ENCODE results near the gene KANSL1. TPM values are rescaled to one million over a fixed set of nuclear protein-coding genes. Genes with fewer than 3 reads are reported as not detected.

Gene KANSL1
- total and polyA plus RNA-seq, 10 of the 15 experiments (the other 5 are each of a cell fraction or from before 2014, with no cell fraction given) = 4.7 to 60.6 (median 28.0) TPM

GRCh38 chr17:46141645-46142044, 51.6 kb downstream of the KANSL1 start:
- no peaks in the 10 kb centered on the region for H3K36me3 ChIP-seq (ENCODE audit: control insufficient read depth in 2 of 2, insufficient read depth in 2 of 2, low read length in 1 of 2)
- H3K4me1 ChIP-seq (ENCODE audit: control insufficient read depth, insufficient read depth, low read length) = peaks cover 85% of the 10 kb centered on the region
- SMC1A ChIA-PET (ENCODE audit: uncharacterized antibody, unreplicated experiment) = interaction anchor here (0.9 to 8.3 kb wide), 14 partner anchors 10 to 99 kb away, joined by 3 to 207 read pairs (median 5); no protein-coding TSS in a partner anchor
- WGBS (ENCODE audit: insufficient coverage, insufficient replicate concordance, low lambda C conversion rate, missing lambda C conversion rate) = 23% methylated on average over 5 of the region's 5 CpGs
- FAIRE-seq = no peak
- peaks cover 94% of the 10 kb centered on the region for H3K79me2 ChIP-seq (ENCODE audit: control insufficient read depth, insufficient read depth, low read length)
- CTCF ChIA-PET = interaction anchor here (0.7 to 8.3 kb wide), 18 partner anchors 10 to 98 kb away, joined by 3 to 110 read pairs (median 4); partner anchors contain the start of gene KANSL1
- BruUV-seq (replicated peaks) = no TSS peak
- RAD21 ChIA-PET (ENCODE audit: unreplicated experiment) = interaction anchor here (0.9 to 8.3 kb wide), 8 partner anchors 14 to 71 kb away, joined by 3 to 130 read pairs (median 6); partner anchors contain the start of gene KANSL1
- no peak overlapping the region for H2AFZ ChIP-seq (ENCODE audit: control insufficient read depth, low read depth, low read length)
- intact Hi-C loops (cut with micrococcal nuclease; ENCODE audit: unreplicated experiment) = loop anchor here (2.0 kb wide), 1 partner anchor 13 kb away; no protein-coding TSS in a partner anchor
- H3K9ac ChIP-seq (ENCODE audit: control insufficient read depth, insufficient read depth, low read length) = peak overlapping the region; percentile 11; the same call in 1 of the 2 replicates
- DNase-seq (ENCODE audit: low read depth, low spot score) = no peak
- peaks cover 10% of the 10 kb centered on the region for H4K20me1 ChIP-seq (ENCODE audit: control insufficient read depth, insufficient read depth)
- peak; percentile 23 for ATAC-seq
- H3K9me3 ChIP-seq (replicated peaks; ENCODE audit: control insufficient read depth, insufficient read depth, low read length) = no peaks in the 10 kb centered on the region
- peak overlapping the region; percentile 51 for H3K4me2 ChIP-seq (ENCODE audit: control insufficient read depth, insufficient read depth)
- peak overlapping the region; percentile 64 for H3K27ac ChIP-seq (ENCODE audit: control insufficient read depth, insufficient read depth)
- peak overlapping the region; percentile 33; the same call in 1 of the 2 replicates for H3K4me3 ChIP-seq
- in situ Hi-C loops (cut with MboI) = loop anchor here (25.0 kb wide), 1 partner anchor 554 kb away; no protein-coding TSS in a partner anchor
- POLR2A ChIA-PET = interaction anchor here (0.5 to 5.9 kb wide), 7 partner anchors 14 to 111 kb away, joined by 3 to 124 read pairs (median 5); no protein-coding TSS in a partner anchor
- H3K27me3 ChIP-seq (replicated peaks in 1 of 2; ENCODE audit: control insufficient read depth in 2 of 2, insufficient read depth in 2 of 2, low read length in 1 of 2) = no peaks in the 10 kb centered on the region
- TF ChIP-seq NFIC (IDR thresholded peaks at IDR 0.05; ENCODE audit: low read depth, low read length) (0 out of 2 replicates have a peak, but pooled peaks have one; percentile 35), IRF3 (IDR thresholded peaks at IDR 0.05) (no peak), BCL3 (IDR thresholded peaks at IDR 0.05; ENCODE audit: borderline replicate concordance, insufficient read depth, low read depth, low read length, poor library complexity, severe bottlenecking) (no peak), FOXK2 (IDR thresholded peaks at IDR 0.05) (no peak), RBBP5 (conservative IDR thresholded peaks at IDR 0.05) (no peak), PML (IDR thresholded peaks at IDR 0.05; ENCODE audit: low read length) (no peak), KDM1A (IDR thresholded peaks at IDR 0.05; ENCODE audit: borderline replicate concordance) (no peak), SUZ12 (IDR thresholded peaks at IDR 0.05; ENCODE audit: unreplicated experiment) (no peak), SKIL (IDR thresholded peaks at IDR 0.05; ENCODE audit: low read depth, poor library complexity, severe bottlenecking) (peak; percentile 34), MEF2A (IDR thresholded peaks at IDR 0.05; ENCODE audit: insufficient read depth, low read depth, low read length) (no peak), MYC (IDR thresholded peaks at IDR 0.05; ENCODE audit: insufficient read depth, insufficient read length, insufficient replicate concordance, low read length, severe bottlenecking) (no peak), CTCF (IDR thresholded peaks at IDR 0.05 in 2 of 3, conservative IDR thresholded peaks at IDR 0.05 in 1 of 3; ENCODE audit: control insufficient read depth in 2 of 3, extremely low read depth in 1 of 3, insufficient read depth in 1 of 3, low read depth in 3 of 3, low read length in 3 of 3) (no peak), PAX8 (IDR thresholded peaks at IDR 0.05) (no peak), MEF2B (IDR thresholded peaks at IDR 0.05; ENCODE audit: partially characterized antibody, poor library complexity, severe bottlenecking) (no peak), SIN3A (IDR thresholded peaks at IDR 0.05; ENCODE audit: low read depth, low read length) (no peak), NFYB (IDR thresholded peaks at IDR 0.05; ENCODE audit: insufficient read depth, low read depth, low read length) (no peak), RAD51 (IDR thresholded peaks at IDR 0.05) (no peak)
